Activated B cell treated with CpG ODN at 0.5 μM for 24 hours (primary cell): ENCODE measurements around the gene DGKQ. TPM values are rescaled to one million over a fixed set of nuclear protein-coding genes. Genes with fewer than 3 reads are reported as not detected.
"Not testable (repeated sequence)": the region's sequence is repeated elsewhere in the genome, so short reads cannot be mapped to it uniquely, and the experiment has no call there.

Source experiments
- ATAC-seq: fragments of 200-7000 bp; cut with Tn5 transposase; one replicate; pipeline ENCODE4 v1.10.0; 2021; ENCODE audit warnings: low read depth, mild to moderate bottlenecking, moderate library complexity
- CTCF ChIA-PET: fragments of 350-600 bp; sonication (Branson Sonifier 250); formaldehyde crosslinking; loops from one replicate; lab custom pipeline; 2021; ENCODE audit warnings: antibody characterized with exemption; lab: Charles Lee
- POLR2A ChIA-PET: fragments of 350-600 bp; sonication (Branson Sonifier 250); formaldehyde crosslinking; loops from one replicate; lab custom pipeline; 2021; ENCODE audit warnings: antibody characterized with exemption; lab: Charles Lee
- DNase-seq: peaks from one replicate; pipeline ENCODE4 v3.0.0; 2022
- H3K27ac Mint-ChIP-seq: one replicate; pipeline ENCODE4 v1.8.0; 2020; ENCODE audit warnings: mixed read lengths
- H3K27me3 Mint-ChIP-seq: one replicate; pipeline ENCODE4 v1.8.0; 2021; ENCODE audit warnings: mixed read lengths
- H3K36me3 Mint-ChIP-seq: one replicate; pipeline ENCODE4 v1.8.0; 2021; ENCODE audit warnings: low read depth, mixed read lengths
- H3K4me1 Mint-ChIP-seq: one replicate; pipeline ENCODE4 v1.8.0; 2021; ENCODE audit warnings: mixed read lengths
- H3K4me3 Mint-ChIP-seq: one replicate; pipeline ENCODE4 v1.8.0; 2020; ENCODE audit warnings: mild to moderate bottlenecking, mixed read lengths
- H3K9me3 Mint-ChIP-seq: one replicate; pipeline ENCODE4 v1.8.0; 2020; ENCODE audit warnings: mixed read lengths
- intact Hi-C: fragments of 100-400 bp; cut with micrococcal nuclease; formaldehyde crosslinking; loops from one replicate; pipeline ENCODE4 v1.15.1; 2024
- total RNA-seq: library from RNA; stranded (reverse); gene quantifications from 2 replicates; pipeline ENCODE4 v1.2.3, GENCODE V29; 2022
- TF ChIP-seq, protein P1 (sequence below): fragments of 200-600 bp; IDR thresholded peaks from one replicate; pipeline ENCODE4 v1.8.0; 2022; ENCODE audit warnings: antibody characterized with exemption, mild to moderate bottlenecking

Gene DGKQ
- total RNA-seq, 1 donor from 2014 or later = 16.4 TPM

DNA sequence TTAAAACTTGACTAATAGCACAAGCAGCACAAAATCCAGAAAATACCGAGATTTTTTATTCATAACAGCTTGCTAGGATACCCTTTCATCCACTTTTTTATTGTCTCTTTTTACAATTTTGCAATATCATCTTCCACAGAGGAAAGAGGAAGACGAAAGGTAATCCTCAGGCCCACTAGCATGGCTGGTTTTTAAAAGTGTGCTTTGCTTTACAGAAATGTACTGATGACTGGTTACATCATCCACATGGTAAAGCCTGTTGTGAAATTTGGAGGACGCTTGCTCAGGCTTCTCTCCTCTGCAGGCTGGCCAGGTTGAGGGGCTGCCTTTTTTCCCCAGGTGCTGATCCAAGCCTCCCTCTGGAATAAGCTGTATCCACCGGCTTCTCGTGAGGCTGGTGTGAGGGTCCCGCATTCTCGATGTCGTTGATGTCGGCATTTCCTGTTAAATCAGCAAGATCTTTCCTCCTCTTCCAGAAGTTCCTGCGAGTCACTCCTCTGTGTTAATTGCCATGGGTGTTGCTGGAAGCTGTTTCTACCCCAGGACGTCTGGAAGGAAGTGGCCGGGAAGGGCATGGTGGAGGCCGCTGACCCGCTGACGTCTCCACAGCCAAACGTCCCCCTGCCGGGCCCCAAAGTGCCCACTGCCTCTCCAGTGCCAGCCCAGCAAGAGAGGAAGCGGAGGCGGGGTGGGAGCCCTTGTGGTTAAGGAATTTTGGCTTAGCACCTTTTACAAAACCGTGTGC is 5.8 kb upstream of the DGKQ start:
- H3K4me3 Mint-ChIP-seq = no peak overlapping the region
- H3K36me3 Mint-ChIP-seq = no peaks in the 10 kb centered on the region
- H3K4me1 Mint-ChIP-seq = no peaks in the 10 kb centered on the region
- no peak for DNase-seq
- H3K9me3 Mint-ChIP-seq = no peaks in the 10 kb centered on the region
- ChIA-PET CTCF (no interaction called here), POLR2A (no interaction called here)
- H3K27me3 Mint-ChIP-seq = no peaks in the 10 kb centered on the region
- TF ChIP-seq, protein P1, sequence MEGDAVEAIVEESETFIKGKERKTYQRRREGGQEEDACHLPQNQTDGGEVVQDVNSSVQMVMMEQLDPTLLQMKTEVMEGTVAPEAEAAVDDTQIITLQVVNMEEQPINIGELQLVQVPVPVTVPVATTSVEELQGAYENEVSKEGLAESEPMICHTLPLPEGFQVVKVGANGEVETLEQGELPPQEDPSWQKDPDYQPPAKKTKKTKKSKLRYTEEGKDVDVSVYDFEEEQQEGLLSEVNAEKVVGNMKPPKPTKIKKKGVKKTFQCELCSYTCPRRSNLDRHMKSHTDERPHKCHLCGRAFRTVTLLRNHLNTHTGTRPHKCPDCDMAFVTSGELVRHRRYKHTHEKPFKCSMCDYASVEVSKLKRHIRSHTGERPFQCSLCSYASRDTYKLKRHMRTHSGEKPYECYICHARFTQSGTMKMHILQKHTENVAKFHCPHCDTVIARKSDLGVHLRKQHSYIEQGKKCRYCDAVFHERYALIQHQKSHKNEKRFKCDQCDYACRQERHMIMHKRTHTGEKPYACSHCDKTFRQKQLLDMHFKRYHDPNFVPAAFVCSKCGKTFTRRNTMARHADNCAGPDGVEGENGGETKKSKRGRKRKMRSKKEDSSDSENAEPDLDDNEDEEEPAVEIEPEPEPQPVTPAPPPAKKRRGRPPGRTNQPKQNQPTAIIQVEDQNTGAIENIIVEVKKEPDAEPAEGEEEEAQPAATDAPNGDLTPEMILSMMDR = no peak
- no peak for ATAC-seq
- intact Hi-C loops = no loop called here
- H3K27ac Mint-ChIP-seq = no peak overlapping the region

DNA sequence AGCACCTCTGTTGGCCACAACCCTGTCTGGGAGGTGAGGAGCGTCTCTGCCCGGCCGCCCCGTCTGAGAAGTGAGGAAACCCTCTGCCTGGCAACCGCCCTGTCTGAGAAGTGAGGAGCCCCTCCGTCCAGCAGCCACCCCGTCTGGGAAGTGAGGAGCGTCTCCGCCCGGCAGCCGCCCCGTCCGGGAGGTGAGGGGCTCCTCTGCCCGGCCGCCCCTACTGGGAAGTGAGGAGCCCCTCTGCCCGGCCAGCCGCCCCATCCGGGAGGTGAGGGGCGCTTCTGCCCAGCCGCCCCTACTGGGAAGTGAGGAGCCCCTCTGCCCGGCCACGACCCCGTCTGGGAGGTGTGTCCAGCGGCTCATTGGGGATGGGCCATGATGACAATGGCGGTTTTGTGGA is 2.6 kb upstream of the DGKQ start:
- not testable (repeated sequence) for H3K4me1 Mint-ChIP-seq, H3K27ac Mint-ChIP-seq, H3K9me3 Mint-ChIP-seq

GRCh38 chr4:974668-975067 is 1.3 kb upstream of the DGKQ start:
- no peak for ATAC-seq
- intact Hi-C loops = no loop called here
- Mint-ChIP-seq H3K27me3 (no peaks in the 10 kb centered on the region), H3K9me3 (no peaks in the 10 kb centered on the region), H3K4me3 (no peak overlapping the region), H3K36me3 (peaks cover 1% of the 10 kb centered on the region), H3K4me1 (peaks cover 13% of the 10 kb centered on the region), H3K27ac (no peak overlapping the region)
- TF ChIP-seq, protein P1 = no peak
- DNase-seq = no peak
- ChIA-PET CTCF (no interaction called here), POLR2A (no interaction called here)

More for the DNA sequence above, 2.6 kb upstream of the DGKQ start:
- H3K4me3 Mint-ChIP-seq, H3K36me3 Mint-ChIP-seq, intact Hi-C loops, CTCF ChIA-PET, ATAC-seq, POLR2A ChIA-PET, H3K27me3 Mint-ChIP-seq, DNase-seq: not testable (repeated sequence)

DNA sequence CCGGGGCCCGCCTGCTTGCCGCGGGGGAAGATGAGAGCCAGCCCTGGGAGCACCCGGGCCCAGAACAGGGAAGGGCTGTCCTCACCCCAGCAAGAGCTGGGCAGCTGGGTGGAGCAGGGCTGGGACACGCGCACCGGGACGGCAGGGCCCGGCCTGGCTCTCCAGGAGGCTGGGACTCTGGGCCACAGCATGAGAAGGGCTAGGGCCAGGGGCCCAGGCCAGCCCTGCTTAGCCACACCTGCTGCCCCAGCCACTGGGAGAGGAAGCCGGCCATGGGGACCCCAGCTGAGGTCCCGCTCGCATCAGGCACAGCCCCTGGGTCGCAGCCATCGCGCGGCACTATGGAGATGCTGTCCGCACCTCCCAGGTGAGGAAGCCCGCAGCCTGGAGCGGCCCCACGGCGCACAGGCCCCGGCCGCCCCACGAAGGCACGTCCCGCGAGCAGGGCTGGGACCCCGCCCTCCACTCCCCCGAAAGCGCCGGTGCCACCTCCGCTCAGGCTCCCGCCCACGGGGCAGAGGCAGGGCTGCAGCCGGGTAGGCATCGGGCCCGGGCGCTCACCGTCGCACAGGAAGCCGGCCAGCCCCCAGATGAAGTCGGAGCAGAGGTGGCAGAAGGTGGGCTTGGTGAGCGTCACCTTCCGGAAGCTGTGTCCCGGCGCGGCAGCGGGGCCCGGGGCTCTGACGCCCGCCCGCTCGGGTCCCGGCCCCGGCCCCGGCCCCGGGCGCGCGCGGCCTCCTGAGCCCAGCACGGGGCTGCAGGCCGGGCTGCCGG is 531 bp downstream of the DGKQ start:
- no peaks in the 10 kb centered on the region for H3K27me3 Mint-ChIP-seq
- peak overlapping the region; percentile 60 for H3K4me3 Mint-ChIP-seq
- DNase-seq (peak; percentile 55), ATAC-seq (peak; percentile 44)
- H3K27ac Mint-ChIP-seq = no peak overlapping the region
- no peaks in the 10 kb centered on the region for H3K9me3 Mint-ChIP-seq
- peaks cover 1% of the 10 kb centered on the region for H3K36me3 Mint-ChIP-seq
- intact Hi-C loops = loop anchor here (1.0 to 2.0 kb wide), 9 partner anchors 14 to 608 kb away; partner anchors contain the start of genes FGFRL1, GAK, IDUA and PCGF3
- peaks cover 13% of the 10 kb centered on the region for H3K4me1 Mint-ChIP-seq
- TF ChIP-seq, protein P1 = no peak
- POLR2A ChIA-PET = interaction anchor here (0.9 to 1.2 kb wide), 3 partner anchors 14 to 40 kb away, joined by 3 to 4 read pairs (median 3); partner anchors contain the start of genes GAK, IDUA and TMEM175
- CTCF ChIA-PET = no interaction called here

DNA sequence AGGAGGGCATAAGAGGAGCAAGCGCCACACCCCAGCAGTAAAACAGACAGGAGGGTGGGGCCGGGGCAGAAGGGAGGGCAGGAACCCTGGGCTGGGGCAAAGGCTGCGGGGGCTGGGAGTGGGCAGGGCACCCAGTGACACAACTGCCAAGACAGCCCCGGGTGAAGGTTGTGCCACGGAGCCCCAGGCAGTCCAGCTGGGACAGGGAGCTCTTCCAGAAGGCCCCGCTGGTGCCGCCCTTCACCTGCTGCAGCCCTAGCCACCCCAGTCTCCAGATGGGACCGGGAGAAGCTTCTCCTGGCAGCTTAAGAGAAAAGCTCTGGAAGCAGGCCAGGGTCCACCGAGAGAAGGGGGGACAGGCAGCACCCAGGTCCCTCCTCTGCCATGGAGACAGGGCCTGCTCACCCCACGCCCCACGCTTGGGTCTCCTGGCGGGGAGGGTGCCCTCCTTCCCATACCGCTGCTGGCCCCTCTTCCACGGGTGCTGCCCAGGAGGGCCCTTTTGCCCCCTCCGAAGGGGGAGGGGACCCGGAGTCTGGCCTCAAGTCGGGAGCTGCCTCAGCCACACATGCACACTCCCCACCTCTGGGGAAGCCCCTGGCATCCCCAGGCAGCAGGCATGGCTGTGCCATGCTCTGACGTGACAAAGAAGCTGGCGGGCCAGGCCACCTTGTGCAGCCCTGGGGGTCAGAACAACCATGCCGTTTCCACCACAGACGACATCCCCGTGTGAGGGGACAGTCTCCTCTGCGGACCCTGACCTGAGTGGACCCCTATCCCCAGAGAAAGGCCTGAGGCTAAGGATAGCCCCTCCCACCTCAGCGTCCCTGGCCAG is 1.5 kb downstream of the DGKQ start:
- peaks cover 1% of the 10 kb centered on the region for H3K36me3 Mint-ChIP-seq
- TF ChIP-seq, protein P1 = no peak
- no peaks in the 10 kb centered on the region for H3K27me3 Mint-ChIP-seq
- peak overlapping the region; percentile 46 for H3K4me3 Mint-ChIP-seq
- H3K27ac Mint-ChIP-seq = no peak overlapping the region
- no peaks in the 10 kb centered on the region for H3K9me3 Mint-ChIP-seq
- CTCF ChIA-PET = no interaction called here
- POLR2A ChIA-PET = interaction anchor here (0.6 to 1.2 kb wide), 3 partner anchors 39 to 477 kb away, joined by 3 to 5 read pairs (median 4); partner anchors contain the start of genes GAK and TMEM175
- H3K4me1 Mint-ChIP-seq = peaks cover 13% of the 10 kb centered on the region
- intact Hi-C loops = loop anchor here (2.0 kb wide), 3 partner anchors 39 to 609 kb away; partner anchors contain the start of gene FGFRL1
- ATAC-seq (no peak), DNase-seq (no peak)
